ENCODE data around the gene FREM3.

DNA sequence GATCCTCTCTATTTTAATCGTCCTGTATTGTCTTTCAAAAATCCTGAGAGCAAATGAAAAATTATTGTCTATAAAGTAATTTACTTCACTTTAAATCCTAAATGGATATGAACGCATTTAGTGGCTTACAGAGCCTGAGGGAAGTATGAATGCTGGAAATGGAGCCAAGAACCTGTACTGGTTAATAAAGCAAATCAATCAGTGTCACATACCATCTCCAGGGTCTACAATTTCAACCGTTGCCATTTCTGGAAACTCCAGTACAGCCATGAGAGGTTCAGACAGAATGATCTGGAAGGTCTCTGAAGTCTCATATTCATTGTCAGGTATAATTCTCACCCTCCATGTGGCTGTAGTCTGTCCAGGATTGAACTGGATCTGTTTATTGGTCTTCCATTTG is 76.6 kb downstream of the FREM3 start:
- no peak for TF ChIP-seq POLR2AphosphoS5 (IDR thresholded peaks at IDR 0.05; ENCODE audit: low read depth, low read length)
- no peak for TF ChIP-seq POLR2A (IDR thresholded peaks at IDR 0.05; ENCODE audit: low read depth, low read length)

All from GM12892 (cell line).